Duodenal mucosa (tissue), 2 donors: ENCODE data around the gene KRT86.

Experiments used
- H3K27ac ChIP-seq: one replicate; pipeline ENCODE4 v1.7.0; 2013; ENCODE audit warnings: low read depth, low read length
- H3K27me3 ChIP-seq, 2 donors: one replicate each; pipeline ENCODE4 v1.7.0; 2013; ENCODE audit warnings: low read length in 2 of 2, control low read depth in 1 of 2; ENCODE audit not compliant: insufficient read depth in 2 of 2, control insufficient read depth in 1 of 2
- H3K36me3 ChIP-seq, 2 donors: one replicate each; pipeline ENCODE4 v1.7.0; 2013; ENCODE audit warnings: low read length in 2 of 2, control low read depth in 1 of 2; ENCODE audit not compliant: insufficient read depth in 2 of 2, control insufficient read depth in 1 of 2
- H3K4me1 ChIP-seq, 2 donors: one replicate each; pipeline ENCODE4 v1.7.0; 2013; ENCODE audit warnings: low read length in 2 of 2, control low read depth in 1 of 2; ENCODE audit not compliant: insufficient read depth in 2 of 2, control insufficient read depth in 1 of 2
- H3K4me3 ChIP-seq, 2 donors: one replicate each; pipeline ENCODE4 v1.7.0; 2013; ENCODE audit warnings: low read length in 2 of 2, low read depth in 1 of 2
- H3K9ac ChIP-seq, 2 donors: one replicate each; pipeline ENCODE4 v1.7.0; 2013; ENCODE audit warnings: low read length in 2 of 2, low read depth in 1 of 2
- H3K9me3 ChIP-seq, 2 donors: one replicate each; pipeline ENCODE4 v1.7.0; 2013; ENCODE audit warnings: low read length in 2 of 2, control low read depth in 1 of 2; ENCODE audit not compliant: control insufficient read depth in 1 of 2

KRT86 gene

GRCh38 chr12:52274521-52275120 is at the start of gene KRT86:
TSS of gene KRT86 (plus strand) at chr12:52274645. CDS start at chr12:52301917, 27,272 bp downstream.
- Histone ChIP-seq H3K27ac (no peak within 1 kb of the TSS), H3K27me3 (peaks cover 0 to 6% of the 10 kb centered on the region in 2 donors), H3K4me1 (peaks cover 11 to 15% of the 10 kb centered on the region in 2 donors), H3K36me3 (no peaks in the 10 kb centered on the region), H3K4me3 (no peak within 1 kb of the TSS), H3K9ac (no peak within 1 kb of the TSS), H3K9me3 (no peaks in the 10 kb centered on the region)

GRCh38 chr12:52225752-52226151 is 48.7 kb upstream of the KRT86 start:
- H3K27ac ChIP-seq: no peak overlapping the region
- H3K36me3 ChIP-seq: no peaks in the 10 kb centered on the region
- H3K9ac ChIP-seq: no peak overlapping the region
- peaks cover 0 to 7% of the 10 kb centered on the region in 2 donors for H3K4me1 ChIP-seq
- H3K4me3 ChIP-seq: no peak overlapping the region
- peaks cover 3 to 4% of the 10 kb centered on the region in 2 donors for H3K27me3 ChIP-seq
- no peaks in the 10 kb centered on the region for H3K9me3 ChIP-seq

GRCh38 chr12:52226446-52226845 is 48.0 kb upstream of the KRT86 start:
- Histone ChIP-seq H3K4me3 (no peak overlapping the region), H3K27ac (no peak overlapping the region), H3K9me3 (no peaks in the 10 kb centered on the region), H3K27me3 (peaks cover 3 to 4% of the 10 kb centered on the region in 2 donors), H3K36me3 (no peaks in the 10 kb centered on the region), H3K4me1 (peaks cover 0 to 4% of the 10 kb centered on the region in 2 donors), H3K9ac (no peak overlapping the region)

DNA sequence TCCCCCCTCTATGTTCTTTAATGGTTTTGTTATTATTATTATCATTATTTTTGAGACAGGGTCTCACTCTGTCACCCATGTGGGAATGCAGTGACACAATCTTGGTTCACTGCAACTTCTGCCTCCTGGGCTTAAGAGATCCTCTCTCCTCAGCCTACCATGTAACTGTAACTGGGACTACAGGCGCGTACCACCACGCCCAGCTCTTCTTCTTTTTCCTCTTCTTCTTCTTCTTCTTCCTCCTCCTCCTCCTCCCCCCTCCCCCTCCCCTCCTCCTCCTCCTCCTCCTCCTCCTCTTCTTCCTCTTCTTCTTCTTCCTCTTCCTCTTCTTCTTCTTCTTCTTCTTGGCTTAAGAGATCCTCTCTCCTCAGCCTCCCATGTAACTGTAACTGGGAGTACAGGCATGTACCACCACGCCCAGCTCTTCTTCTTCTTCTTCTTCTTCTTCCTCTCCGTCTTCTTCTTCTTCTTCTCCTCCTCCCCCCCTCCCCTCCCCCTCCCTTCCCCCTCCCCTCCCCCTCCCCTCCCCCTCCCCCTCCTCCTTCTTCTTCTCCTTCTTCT is 46.8 kb upstream of the KRT86 start:
- Histone ChIP-seq H3K27ac (no peak overlapping the region), H3K27me3 (peaks cover 7 to 9% of the 10 kb centered on the region in 2 donors), H3K4me1 (peaks cover 7 to 13% of the 10 kb centered on the region in 2 donors), H3K4me3 (no peak overlapping the region), H3K9ac (no peak overlapping the region), H3K36me3 (no peaks in the 10 kb centered on the region), H3K9me3 (no peaks in the 10 kb centered on the region)

DNA sequence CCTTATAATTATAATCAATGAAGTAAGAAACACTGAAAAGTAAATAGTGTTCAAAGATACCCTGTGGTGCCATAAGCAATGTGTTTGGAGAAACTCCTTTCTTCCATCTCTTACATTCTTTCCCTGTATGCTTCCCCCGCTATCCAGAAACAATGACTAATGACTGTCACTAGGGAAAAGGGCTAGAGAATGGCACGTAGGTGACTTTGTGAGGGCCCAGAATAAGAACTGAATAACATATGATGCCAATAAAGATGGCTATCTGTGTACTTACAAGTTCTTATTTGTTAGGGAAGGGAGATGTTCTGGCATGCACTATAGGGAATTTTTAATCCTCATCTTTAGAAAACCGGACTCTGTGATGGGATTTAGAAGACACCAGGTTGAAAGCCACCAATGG is 46.1 kb upstream of the KRT86 start:
- peaks cover 7 to 8% of the 10 kb centered on the region in 2 donors for H3K27me3 ChIP-seq
- H3K9me3 ChIP-seq: no peaks in the 10 kb centered on the region
- H3K27ac ChIP-seq: no peak overlapping the region

GRCh38 chr12:52228931-52229330 is 45.5 kb upstream of the KRT86 start:
- Histone ChIP-seq H3K27ac (no peak overlapping the region), H3K36me3 (no peaks in the 10 kb centered on the region), H3K27me3 (peaks cover 8 to 10% of the 10 kb centered on the region in 2 donors), H3K4me1 (peaks cover 7 to 14% of the 10 kb centered on the region in 2 donors), H3K9me3 (no peaks in the 10 kb centered on the region), H3K4me3 (no peak overlapping the region), H3K9ac (no peak overlapping the region)

More for the DNA sequence above, 46.1 kb upstream of the KRT86 start:
- no peaks in the 10 kb centered on the region for H3K36me3 ChIP-seq
- no peak overlapping the region for H3K4me3 ChIP-seq
- peaks cover 7 to 14% of the 10 kb centered on the region in 2 donors for H3K4me1 ChIP-seq
- H3K9ac ChIP-seq: no peak overlapping the region

DNA sequence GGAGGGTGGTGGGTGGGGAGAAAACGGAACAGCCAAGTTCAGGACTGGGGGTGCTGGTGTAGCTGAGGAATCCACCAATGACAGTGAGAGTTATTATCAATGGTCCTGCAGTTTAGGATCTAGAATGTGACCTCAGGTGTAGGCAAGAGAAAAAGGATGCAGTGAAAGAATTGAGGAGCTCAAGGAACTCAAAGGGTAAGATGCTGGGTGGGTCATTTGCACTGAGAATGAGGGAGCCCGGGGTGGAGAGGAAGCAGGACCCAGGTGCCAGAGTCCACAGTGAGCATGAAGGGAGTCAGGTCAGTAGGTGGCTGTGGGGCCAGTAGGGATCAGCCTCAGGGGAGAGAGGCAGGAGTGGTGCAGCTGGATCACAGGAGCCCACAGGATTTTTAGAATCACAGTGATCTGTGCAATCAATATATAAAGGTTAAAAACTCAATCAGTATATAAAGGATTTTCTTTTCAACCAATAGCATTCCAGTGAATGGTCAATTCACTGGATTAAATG is 44.6 kb upstream of the KRT86 start:
- Histone ChIP-seq H3K27ac (no peak overlapping the region), H3K9me3 (no peaks in the 10 kb centered on the region), H3K36me3 (no peaks in the 10 kb centered on the region), H3K9ac (no peak overlapping the region), H3K4me1 (peaks cover 7 to 14% of the 10 kb centered on the region in 2 donors), H3K4me3 (no peak overlapping the region), H3K27me3 (peaks cover 8 to 10% of the 10 kb centered on the region in 2 donors)

- Histone ChIP-seq H3K36me3 (no peaks in the 10 kb centered on the region), H3K27ac (no peak overlapping the region), H3K9me3 (no peaks in the 10 kb centered on the region), H3K9ac (no peak overlapping the region), H3K27me3 (peaks cover 8 to 10% of the 10 kb centered on the region in 2 donors), H3K4me1 (peaks cover 7 to 19% of the 10 kb centered on the region in 2 donors), H3K4me3 (no peak overlapping the region)
Observed at GRCh38 chr12:52230364-52231281, 43.8 kb upstream of the KRT86 start.

GRCh38 chr12:52231305-52232202 is 42.9 kb upstream of the KRT86 start:
- Histone ChIP-seq H3K27ac (no peak overlapping the region), H3K4me3 (no peak overlapping the region), H3K4me1 (peaks cover 16 to 28% of the 10 kb centered on the region in 2 donors), H3K9ac (no peak overlapping the region), H3K36me3 (no peaks in the 10 kb centered on the region), H3K9me3 (no peaks in the 10 kb centered on the region), H3K27me3 (peaks cover 8 to 10% of the 10 kb centered on the region in 2 donors)
